HepG2 (cell line): Measurements from ENCODE around the gene ZNF618. TPM values are rescaled to one million over a fixed set of nuclear protein-coding genes. Genes with fewer than 3 reads are reported as not detected.

Experiments
- ATAC-seq: fragments of 200-7000 bp; cut with Tn5 transposase; 3 replicates; pipeline ENCODE4 v1.9.1; 2020; ENCODE audit warnings: mild to moderate bottlenecking, moderate library complexity
- BruUV-seq: library from RNA; stranded (reverse); fragments of 400-500 nt; replicated peaks from 2 replicates; lab custom pipeline; 2021; lab: Mats Ljungman, UMichigan
- CTCF ChIA-PET: fragments of 300-600 bp; formaldehyde crosslinking; extraction: SDS; loops from one replicate; lab custom pipeline; 2021; ENCODE audit warnings: low total read pairs, inconsistent platforms, low intra/inter-chr PET ratio; lab: Yijun Ruan, JAX
- POLR2A ChIA-PET: fragments of 350-600 bp; sonication (Branson Sonifier 250); formaldehyde crosslinking; loops from one replicate; lab custom pipeline; 2020; ENCODE audit warnings: antibody characterized with exemption, inconsistent platforms; lab: Yijun Ruan, JAX
- DNase-seq: peaks from one replicate; pipeline ENCODE4 v3.0.0-alpha.2; 2015; ENCODE audit warnings: low spot score
- FAIRE-seq: peaks from 3 replicates; lab custom pipeline; 2011; peaks lifted over from hg19 to GRCh38; lab: Jason Lieb, UNC
- H2AFZ ChIP-seq: one replicate; pipeline ENCODE4 v1.6.1; 2011; ENCODE audit warnings: low read length, inconsistent platforms
- H3K27ac ChIP-seq: fragments of 300-600 bp; 3 replicates; pipeline ENCODE4 v1.8.0; 2011; ENCODE audit warnings: mixed run types, mild to moderate bottlenecking, mixed read lengths, low read length, inconsistent platforms; ENCODE audit not compliant: insufficient read depth; ENCODE audit errors: extremely low read length
- H3K27me3 ChIP-seq, 2 experiments: fragments of 200-600 bp in 1 of 2; 2 replicates in 1 of 2; 3 replicates in 1 of 2; pipeline versions ENCODE4 v1.6.0 to v1.8.0; 2011; ENCODE audit warnings: low read length in 2 of 2, mild to moderate bottlenecking in 2 of 2, moderate library complexity in 2 of 2, inconsistent platforms in 1 of 2; ENCODE audit not compliant: insufficient read depth in 2 of 2, control insufficient read depth in 1 of 2
- H3K36me3 ChIP-seq, 2 experiments: fragments of 200-600 bp in 1 of 2; replicated peaks in 1 of 2; 2 replicates in 1 of 2; 3 replicates in 1 of 2; pipeline versions ENCODE4 v1.5.1 to v1.8.0; 2011; ENCODE audit warnings: low read length in 2 of 2, inconsistent platforms in 1 of 2; ENCODE audit not compliant: insufficient read depth in 2 of 2, control insufficient read depth in 1 of 2
- H3K4me1 ChIP-seq: 2 replicates; pipeline ENCODE4 v1.5.1; 2012; ENCODE audit warnings: low read length, inconsistent platforms; ENCODE audit not compliant: insufficient read depth
- H3K4me2 ChIP-seq: 2 replicates; pipeline ENCODE4 v1.6.0; 2011; ENCODE audit warnings: low read depth, low read length, inconsistent platforms
- H3K4me3 ChIP-seq, 3 experiments: fragments of 200-600 bp in 1 of 3; sonication (generic), shearing (Covaris generic) in 1 of 3; replicated peaks in 1 of 3; 2 replicates each; pipeline ENCODE4 v1.5.1; 2011 to 2016; ENCODE audit warnings: low read length in 3 of 3, inconsistent platforms in 2 of 3, low read depth in 2 of 3, mild to moderate bottlenecking in 2 of 3, control low read depth in 1 of 3, mixed read lengths in 1 of 3; ENCODE audit not compliant: insufficient read depth in 1 of 3
- H3K79me2 ChIP-seq: one replicate; pipeline ENCODE4 v1.6.1; 2011; ENCODE audit warnings: low read length, inconsistent platforms; ENCODE audit not compliant: insufficient read depth
- H3K9ac ChIP-seq: 2 replicates; pipeline ENCODE4 v1.6.0; 2011; ENCODE audit warnings: mild to moderate bottlenecking, low read depth, low read length, inconsistent platforms; ENCODE audit not compliant: insufficient read depth
- H3K9me3 ChIP-seq: 2 replicates; pipeline ENCODE4 v1.5.1; 2012; ENCODE audit warnings: mild to moderate bottlenecking, low read length
- H4K20me1 ChIP-seq: 2 replicates; pipeline ENCODE4 v1.6.0; 2011; ENCODE audit warnings: inconsistent platforms, mild to moderate bottlenecking, low read length, moderate library complexity; ENCODE audit not compliant: insufficient read depth
- ATF1 ChIP-seq: IDR thresholded peaks from 2 replicates; pipeline ENCODE4 v1.6.1; 2016; ENCODE audit warnings: mild to moderate bottlenecking, control low read depth
- FOXC1 ChIP-seq: sonication (generic); formaldehyde crosslinking; IDR thresholded peaks from 2 replicates; pipeline ENCODE4 v1.8.0; 2022; ENCODE audit warnings: mild to moderate bottlenecking, missing genetic modification reagents, borderline replicate concordance
- NFKBIZ ChIP-seq: IDR thresholded peaks from 2 replicates; pipeline ENCODE4 v1.6.1; 2018; ENCODE audit warnings: missing genetic modification reagents, missing compliant biosample characterization
- RNF219 ChIP-seq: sonication (generic); formaldehyde crosslinking; IDR thresholded peaks from 2 replicates; pipeline ENCODE4 v1.5.0; 2020; ENCODE audit warnings: mild to moderate bottlenecking, missing genetic modification reagents
- SOX13 ChIP-seq, 3 experiments: fragments of 450-650 bp in 1 of 3; sonication (generic) in 1 of 3; formaldehyde crosslinking in 1 of 3; IDR thresholded peaks in 2 of 3; conservative IDR thresholded peaks in 1 of 3; 2 replicates each; pipeline versions ENCODE4 v1.5.0 to v1.6.1; 2016 to 2020; ENCODE audit warnings: antibody characterized with exemption in 1 of 3, mild to moderate bottlenecking in 1 of 3, missing compliant biosample characterization in 1 of 3, missing genetic modification reagents in 1 of 3, moderate library complexity in 1 of 3
- ZMYM3 ChIP-seq: sonication (generic); formaldehyde crosslinking; IDR thresholded peaks from 2 replicates; pipeline ENCODE4 v1.5.1; 2020; ENCODE audit warnings: mild to moderate bottlenecking, missing genetic modification reagents
- ZNF460 ChIP-seq: sonication (generic); formaldehyde crosslinking; IDR thresholded peaks from 2 replicates; pipeline ENCODE4 v1.5.1; 2020; ENCODE audit warnings: missing genetic modification reagents, mild to moderate bottlenecking, borderline replicate concordance
- ZNF503 ChIP-seq: sonication (generic); formaldehyde crosslinking; IDR thresholded peaks from 2 replicates; pipeline ENCODE4 v1.4.0; 2020; ENCODE audit warnings: missing genetic modification reagents
- WGBS: methylation state at CpG from one replicate; pipeline ENCODE4 v1.1.6; 2017; ENCODE audit warnings: low lambda C conversion rate; 5-methylcytosine and 5-hydroxymethylcytosine counted together
- in situ Hi-C: cut with HindIII; loops from 2 replicates; pipeline ENCODE4 v1.10.0; 2017; ENCODE audit warnings: low pct_unique_long_range_greater_than_20kb; ENCODE audit not compliant: extremely low pct_ligation_motif_present
- intact Hi-C: fragments of 100-400 bp; cut with micrococcal nuclease; formaldehyde crosslinking; loops from one replicate; pipeline ENCODE4 v1.10.0; 2022; ENCODE audit not compliant: unreplicated experiment
- polyA plus RNA-seq, 8 experiments: library from polyadenylated mRNA; depleted of rRNA in 3 of 8; stranded (reverse) in 7 of 8; unstranded in 1 of 8; fragments of >200 nt; fragmentation: Illumina TruSeq in 4 of 8; extraction: Trizol in 4 of 8; gene quantifications; 2 replicates each; pipeline versions ENCODE4 v1.2.1 to v1.2.3, GENCODE V29; 2011 to 2016; ENCODE audit warnings: low read depth in 4 of 8, missing spikeins in 1 of 8, mixed read lengths in 1 of 8; ENCODE audit not compliant: insufficient read depth in 1 of 8
- total RNA-seq, 5 experiments: library from RNA; depleted of rRNA; stranded (reverse); fragments of >200 nt; fragmentation: Illumina TruSeq; extraction: Trizol; gene quantifications; 2 replicates each; pipeline ENCODE4 v1.2.3, GENCODE V29; 2016; ENCODE audit warnings: low read depth in 1 of 5
- TF ChIP-seq, protein P1 (sequence below): sonication (generic); formaldehyde crosslinking; IDR thresholded peaks from 2 replicates; pipeline ENCODE4 v1.9.0; 2021; ENCODE audit warnings: mild to moderate bottlenecking, missing genetic modification reagents
- TF ChIP-seq, protein P2 (sequence below): sonication (generic); formaldehyde crosslinking; IDR thresholded peaks from 2 replicates; pipeline ENCODE4 v1.8.0; 2022; ENCODE audit warnings: mild to moderate bottlenecking, missing genetic modification reagents

Gene ZNF618
- total and polyA plus RNA-seq, 2 of the 13 experiments (the other 11 are each of a cell fraction or from before 2014, with no cell fraction given), result 0.07 TPM

- Histone ChIP-seq H3K4me1 (peaks cover 32% of the 10 kb centered on the region), H3K36me3 (peaks cover 3% of the 10 kb centered on the region in 2 experiments; a peak in 1 of 5 replicates), H3K9me3 (no peaks in the 10 kb centered on the region), H3K27ac (no peak overlapping the region), H2AFZ (no peak overlapping the region), H3K4me2 (no peak overlapping the region), H3K4me3 (no peak overlapping the region), H4K20me1 (no peaks in the 10 kb centered on the region), H3K27me3 (no peaks in the 10 kb centered on the region), H3K9ac (no peak overlapping the region), H3K79me2 (no peaks in the 10 kb centered on the region)
- intact Hi-C loops (no loop called here), in situ Hi-C loops (loop anchor here (5.0 kb wide), 1 partner anchor 197 kb away; no protein-coding TSS in a partner anchor)
- no peak for FAIRE-seq
- no peak for DNase-seq
- CTCF ChIA-PET, result no interaction called here
- WGBS, result 100% methylated on average over 6 of the region's 12 CpGs
- no TSS peak for BruUV-seq
- no peak for ATAC-seq
- POLR2A ChIA-PET, result interaction anchor here (2.2 kb wide), 1 partner anchor 12 kb away, joined by 14 read pairs; no protein-coding TSS in a partner anchor
- TF ChIP-seq FOXC1 (CRISPR knock-in tag), result no peak
- TF ChIP-seq ZNF503, result no peak
- no peak for TF ChIP-seq RNF219
- TF ChIP-seq, protein P1, sequence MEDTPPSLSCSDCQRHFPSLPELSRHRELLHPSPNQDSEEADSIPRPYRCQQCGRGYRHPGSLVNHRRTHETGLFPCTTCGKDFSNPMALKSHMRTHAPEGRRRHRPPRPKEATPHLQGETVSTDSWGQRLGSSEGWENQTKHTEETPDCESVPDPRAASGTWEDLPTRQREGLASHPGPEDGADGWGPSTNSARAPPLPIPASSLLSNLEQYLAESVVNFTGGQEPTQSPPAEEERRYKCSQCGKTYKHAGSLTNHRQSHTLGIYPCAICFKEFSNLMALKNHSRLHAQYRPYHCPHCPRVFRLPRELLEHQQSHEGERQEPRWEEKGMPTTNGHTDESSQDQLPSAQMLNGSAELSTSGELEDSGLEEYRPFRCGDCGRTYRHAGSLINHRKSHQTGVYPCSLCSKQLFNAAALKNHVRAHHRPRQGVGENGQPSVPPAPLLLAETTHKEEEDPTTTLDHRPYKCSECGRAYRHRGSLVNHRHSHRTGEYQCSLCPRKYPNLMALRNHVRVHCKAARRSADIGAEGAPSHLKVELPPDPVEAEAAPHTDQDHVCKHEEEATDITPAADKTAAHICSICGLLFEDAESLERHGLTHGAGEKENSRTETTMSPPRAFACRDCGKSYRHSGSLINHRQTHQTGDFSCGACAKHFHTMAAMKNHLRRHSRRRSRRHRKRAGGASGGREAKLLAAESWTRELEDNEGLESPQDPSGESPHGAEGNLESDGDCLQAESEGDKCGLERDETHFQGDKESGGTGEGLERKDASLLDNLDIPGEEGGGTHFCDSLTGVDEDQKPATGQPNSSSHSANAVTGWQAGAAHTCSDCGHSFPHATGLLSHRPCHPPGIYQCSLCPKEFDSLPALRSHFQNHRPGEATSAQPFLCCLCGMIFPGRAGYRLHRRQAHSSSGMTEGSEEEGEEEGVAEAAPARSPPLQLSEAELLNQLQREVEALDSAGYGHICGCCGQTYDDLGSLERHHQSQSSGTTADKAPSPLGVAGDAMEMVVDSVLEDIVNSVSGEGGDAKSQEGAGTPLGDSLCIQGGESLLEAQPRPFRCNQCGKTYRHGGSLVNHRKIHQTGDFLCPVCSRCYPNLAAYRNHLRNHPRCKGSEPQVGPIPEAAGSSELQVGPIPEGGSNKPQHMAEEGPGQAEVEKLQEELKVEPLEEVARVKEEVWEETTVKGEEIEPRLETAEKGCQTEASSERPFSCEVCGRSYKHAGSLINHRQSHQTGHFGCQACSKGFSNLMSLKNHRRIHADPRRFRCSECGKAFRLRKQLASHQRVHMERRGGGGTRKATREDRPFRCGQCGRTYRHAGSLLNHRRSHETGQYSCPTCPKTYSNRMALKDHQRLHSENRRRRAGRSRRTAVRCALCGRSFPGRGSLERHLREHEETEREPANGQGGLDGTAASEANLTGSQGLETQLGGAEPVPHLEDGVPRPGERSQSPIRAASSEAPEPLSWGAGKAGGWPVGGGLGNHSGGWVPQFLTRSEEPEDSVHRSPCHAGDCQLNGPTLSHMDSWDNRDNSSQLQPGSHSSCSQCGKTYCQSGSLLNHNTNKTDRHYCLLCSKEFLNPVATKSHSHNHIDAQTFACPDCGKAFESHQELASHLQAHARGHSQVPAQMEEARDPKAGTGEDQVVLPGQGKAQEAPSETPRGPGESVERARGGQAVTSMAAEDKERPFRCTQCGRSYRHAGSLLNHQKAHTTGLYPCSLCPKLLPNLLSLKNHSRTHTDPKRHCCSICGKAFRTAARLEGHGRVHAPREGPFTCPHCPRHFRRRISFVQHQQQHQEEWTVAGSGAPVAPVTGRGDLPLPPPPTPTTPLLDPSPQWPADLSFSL (CRISPR knock-in tag), result no peak
- TF ChIP-seq ZNF460, result no peak
- no peak for TF ChIP-seq ZMYM3 (CRISPR knock-in tag)
- TF ChIP-seq, protein P2, sequence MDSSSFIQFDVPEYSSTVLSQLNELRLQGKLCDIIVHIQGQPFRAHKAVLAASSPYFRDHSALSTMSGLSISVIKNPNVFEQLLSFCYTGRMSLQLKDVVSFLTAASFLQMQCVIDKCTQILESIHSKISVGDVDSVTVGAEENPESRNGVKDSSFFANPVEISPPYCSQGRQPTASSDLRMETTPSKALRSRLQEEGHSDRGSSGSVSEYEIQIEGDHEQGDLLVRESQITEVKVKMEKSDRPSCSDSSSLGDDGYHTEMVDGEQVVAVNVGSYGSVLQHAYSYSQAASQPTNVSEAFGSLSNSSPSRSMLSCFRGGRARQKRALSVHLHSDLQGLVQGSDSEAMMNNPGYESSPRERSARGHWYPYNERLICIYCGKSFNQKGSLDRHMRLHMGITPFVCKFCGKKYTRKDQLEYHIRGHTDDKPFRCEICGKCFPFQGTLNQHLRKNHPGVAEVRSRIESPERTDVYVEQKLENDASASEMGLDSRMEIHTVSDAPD (CRISPR knock-in tag), result no peak
- no peak for TF ChIP-seq ATF1 (CRISPR knock-in tag)
- TF ChIP-seq NFKBIZ (CRISPR knock-in tag), result no peak
- no peak for TF ChIP-seq SOX13 (IDR thresholded peaks at IDR 0.05)
- TF ChIP-seq SOX13 (CRISPR knock-in tag; conservative IDR thresholded peaks at IDR 0.05 in 1 of 2, IDR thresholded peaks at IDR 0.05 in 1 of 2), result no peak
These were observed 218.9 kb downstream of the ZNF618 start for GRCh38 chr9:114094971-114095370.
